Measurements from ENCODE around the gene ZNF791.

The ZNF791 gene

GRCh38 chr19:12646551-12646950 is 35.8 kb downstream of the ZNF791 start:
- TF ChIP-seq ZNF10 (tag by site-specific recombination; IDR thresholded peaks at IDR 0.05) (no peak), INSM2 (tag by site-specific recombination; IDR thresholded peaks at IDR 0.05) (no peak), ZNF140 (tag by site-specific recombination; IDR thresholded peaks at IDR 0.05) (no peak), ZNF843 (tag by site-specific recombination; IDR thresholded peaks at IDR 0.05) (no peak), ZNF792 (tag by site-specific recombination; IDR thresholded peaks at IDR 0.05) (no peak)
- POLR2A ChIA-PET = no interaction called here
- no peak overlapping the region for H3K27ac ChIP-seq (ENCODE audit: extremely low read depth, low read depth, low read length)
- CTCF ChIA-PET = no interaction called here
- no peaks in the 10 kb centered on the region for H3K4me1 ChIP-seq (ENCODE audit: control insufficient read depth, insufficient read depth, low read length)
- H3K9me3 ChIP-seq (ENCODE audit: control insufficient read depth, insufficient read depth, low read depth, low read length) = no peaks in the 10 kb centered on the region
- peaks cover 0 to 9% of the 10 kb centered on the region in 2 experiments; a peak in 1 of 3 replicates for H3K36me3 ChIP-seq (ENCODE audit: control insufficient read depth in 2 of 2, insufficient read depth in 1 of 2, low read length in 2 of 2)
- H3K4me3 ChIP-seq (ENCODE audit: low read depth, low read length) = no peak overlapping the region

- TF ChIP-seq ZNF791 (tag by site-specific recombination; IDR thresholded peaks at IDR 0.05) = no peak
- no peak for TF ChIP-seq ZNF837 (tag by site-specific recombination; IDR thresholded peaks at IDR 0.05)
- TF ChIP-seq RBAK (tag by site-specific recombination; IDR thresholded peaks at IDR 0.05) = no peak
- TF ChIP-seq ZNF112 (tag by site-specific recombination; IDR thresholded peaks at IDR 0.05) = no peak
- no peak for TF ChIP-seq ZNF221 (tag by site-specific recombination; IDR thresholded peaks at IDR 0.05; ENCODE audit: borderline replicate concordance)
- TF ChIP-seq ZBTB10 (tag by site-specific recombination; IDR thresholded peaks at IDR 0.05) = no peak
- no peak for TF ChIP-seq ZSCAN16 (tag by site-specific recombination; IDR thresholded peaks at IDR 0.05)
- TF ChIP-seq KLF1 (tag by site-specific recombination; IDR thresholded peaks at IDR 0.05) = no peak
- TF ChIP-seq ZNF157 (tag by site-specific recombination; IDR thresholded peaks at IDR 0.05) = no peak
- TF ChIP-seq KLF8 (tag by site-specific recombination; IDR thresholded peaks at IDR 0.05) = no peak
- TF ChIP-seq ZNF704 (tag by site-specific recombination; IDR thresholded peaks at IDR 0.05) = no peak
- TF ChIP-seq ZNF214 (tag by site-specific recombination; IDR thresholded peaks at IDR 0.05; ENCODE audit: borderline replicate concordance) = no peak
- TF ChIP-seq SETDB1 (IDR thresholded peaks at IDR 0.05; ENCODE audit: insufficient read length, low read length) = no peak
- no peak for TF ChIP-seq BCL6B (tag by site-specific recombination; IDR thresholded peaks at IDR 0.05)
- TF ChIP-seq ZNF211 (tag by site-specific recombination; IDR thresholded peaks at IDR 0.05; ENCODE audit: low read depth) = no peak
- no peak for TF ChIP-seq ZNF266 (tag by site-specific recombination; IDR thresholded peaks at IDR 0.05; ENCODE audit: low read depth)
- TF ChIP-seq ZSCAN4 (tag by site-specific recombination; IDR thresholded peaks at IDR 0.05) = no peak
- no peak for TF ChIP-seq ZNF10 (tag by site-specific recombination; IDR thresholded peaks at IDR 0.05)
- no peak for TF ChIP-seq ZNF521 (tag by site-specific recombination; IDR thresholded peaks at IDR 0.05)
- H3K27ac ChIP-seq (ENCODE audit: extremely low read depth, low read depth, low read length) = no peak overlapping the region
- H3K4me3 ChIP-seq (ENCODE audit: low read depth, low read length) = no peak overlapping the region
- H3K4me1 ChIP-seq (ENCODE audit: control insufficient read depth, insufficient read depth, low read length) = no peaks in the 10 kb centered on the region
- ChIA-PET POLR2A (no interaction called here), CTCF (no interaction called here)
- H3K36me3 ChIP-seq (ENCODE audit: control insufficient read depth in 2 of 2, insufficient read depth in 1 of 2, low read length in 2 of 2) = peaks cover 0 to 12% of the 10 kb centered on the region in 2 experiments; a peak in 1 of 3 replicates
- H3K9me3 ChIP-seq (ENCODE audit: control insufficient read depth, insufficient read depth, low read depth, low read length) = no peaks in the 10 kb centered on the region
These were observed 36.3 kb downstream of the ZNF791 start for GRCh38 chr19:12647047-12647446.

Measured in HEK293 (cell line).